HCT116 (cell line): ENCODE measurements around the gene DHRSX. TPM values are rescaled to one million over a fixed set of nuclear protein-coding genes. Genes with fewer than 3 reads are reported as not detected.

Experiments
- ATAC-seq: fragments of 200-7000 bp; cut with Tn5 transposase; 2 replicates; pipeline ENCODE4 v1.9.1; 2020; ENCODE audit warnings: mild to moderate bottlenecking, moderate library complexity
- BruUV-seq: library from RNA; stranded (reverse); fragments of 400-500 nt; replicated peaks from 2 replicates; lab custom pipeline; 2021; lab: Mats Ljungman, UMichigan
- CTCF ChIA-PET: fragments of 300-600 bp; sonication (Branson Sonifier 250); formaldehyde crosslinking; loops from one replicate; lab custom pipeline; 2021; ENCODE audit warnings: antibody characterized with exemption; lab: Charles Lee
- POLR2A ChIA-PET: fragments of 300-600, 350-600 bp; sonication (Branson Sonifier 250); formaldehyde crosslinking; loops from one replicate; lab custom pipeline; 2021; ENCODE audit warnings: antibody characterized with exemption; lab: Charles Lee
- RAD21 ChIA-PET, 2 experiments: fragments of 300-600 bp; sonication (Branson Sonifier 250); formaldehyde crosslinking; loops; one replicate each; lab custom pipeline; 2023; ENCODE audit warnings: low total read pairs in 2 of 2; ENCODE audit not compliant: uncharacterized antibody in 2 of 2, unreplicated experiment in 2 of 2, low non-redundant PET in 1 of 2; lab: Charles Lee
- DNase-seq: peaks from one replicate; pipeline ENCODE4 v3.0.0-alpha.2; 2010; ENCODE audit warnings: low read depth, low spot score
- H2AFZ ChIP-seq: fragments of 200-600 bp; shearing (Covaris generic), sonication (generic); 2 replicates; pipeline ENCODE4 v1.6.1; 2017; ENCODE audit warnings: low read depth, mixed run types, mixed read lengths, antibody characterized with exemption, low read length; ENCODE audit not compliant: poor library complexity, severe bottlenecking
- H3K27ac ChIP-seq: 2 replicates; pipeline ENCODE4 v1.5.1; 2012; ENCODE audit warnings: low read depth, low read length
- H3K27me3 ChIP-seq: fragments of 200-600 bp; sonication (generic); 2 replicates; pipeline ENCODE4 v1.6.1; 2016; ENCODE audit warnings: mixed run types, low read length, mixed read lengths; ENCODE audit not compliant: insufficient read depth
- H3K36me3 ChIP-seq, 2 experiments: fragments of 200-500 bp in 1 of 2; fragments of 200-600 bp in 1 of 2; sonication (Bioruptor generic) in 1 of 2; sonication (generic) in 1 of 2; 2 replicates each; pipeline versions ENCODE4 v1.5.1 to v1.6.1; 2014 to 2016; ENCODE audit warnings: low read length in 2 of 2, inconsistent platforms in 1 of 2, mixed read lengths in 1 of 2, mixed run types in 1 of 2; ENCODE audit not compliant: insufficient read depth in 2 of 2, control insufficient read depth in 1 of 2
- H3K4me1 ChIP-seq, 2 experiments: fragments of 200-600 bp in 1 of 2; sonication (generic) in 1 of 2; 2 replicates each; pipeline versions ENCODE4 v1.5.1 to v1.6.1; 2012 to 2017; ENCODE audit warnings: low read length in 2 of 2, inconsistent platforms in 1 of 2, mild to moderate bottlenecking in 1 of 2, mixed read lengths in 1 of 2, mixed run types in 1 of 2, moderate library complexity in 1 of 2; ENCODE audit not compliant: insufficient read depth in 2 of 2, control insufficient read depth in 1 of 2
- H3K4me2 ChIP-seq: fragments of 200-600 bp; sonication (generic); 2 replicates; pipeline ENCODE4 v1.6.1; 2017; ENCODE audit warnings: mixed run types, low read length, mixed read lengths
- H3K4me3 ChIP-seq, 2 experiments: fragments of 200-600 bp in 1 of 2; sonication (generic) in 1 of 2; replicated peaks in 1 of 2; 2 replicates each; pipeline ENCODE4 v1.5.1; 2011 to 2016; ENCODE audit warnings: low read length in 2 of 2, control low read depth in 1 of 2, low read depth in 1 of 2, mild to moderate bottlenecking in 1 of 2, mixed read lengths in 1 of 2, mixed run types in 1 of 2
- H3K79me2 ChIP-seq: fragments of 200-600 bp; sonication (generic); 2 replicates; pipeline ENCODE4 v1.6.1; 2017; ENCODE audit warnings: mild to moderate bottlenecking, mixed run types, low read length, moderate library complexity, mixed read lengths; ENCODE audit not compliant: insufficient read depth
- H3K9ac ChIP-seq: fragments of 200-600 bp; sonication (generic); 2 replicates; pipeline ENCODE4 v1.6.1; 2016; ENCODE audit warnings: low read length, mixed read lengths
- H3K9me2 ChIP-seq: fragments of 200-600 bp; sonication (generic), shearing (Covaris generic); 2 replicates; pipeline ENCODE4 v1.6.1; 2017; ENCODE audit warnings: mixed run types, mild to moderate bottlenecking, moderate library complexity; ENCODE audit not compliant: insufficient read depth
- H3K9me3 ChIP-seq, 2 experiments: fragments of 200-500 bp in 1 of 2; fragments of 200-600 bp in 1 of 2; sonication (Bioruptor generic) in 1 of 2; sonication (generic) in 1 of 2; 2 replicates each; pipeline ENCODE4 v1.6.1; 2014 to 2017; ENCODE audit warnings: low read length in 2 of 2, mixed read lengths in 2 of 2, inconsistent platforms in 1 of 2, low read depth in 1 of 2, mild to moderate bottlenecking in 1 of 2, mixed run types in 1 of 2, moderate library complexity in 1 of 2; ENCODE audit not compliant: control insufficient read depth in 1 of 2, insufficient read depth in 1 of 2
- H4K20me1 ChIP-seq: fragments of 200-600 bp; sonication (generic), shearing (Covaris generic); 2 replicates; pipeline ENCODE4 v1.6.1; 2017; ENCODE audit warnings: mixed run types, mild to moderate bottlenecking, moderate library complexity; ENCODE audit not compliant: insufficient read depth
- CBX3 ChIP-seq: IDR thresholded peaks from 2 replicates; pipeline ENCODE4 v1.6.1; 2012; ENCODE audit warnings: low read depth
- CEBPB ChIP-seq: IDR thresholded peaks from 2 replicates; pipeline ENCODE4 v1.6.1; 2012; ENCODE audit warnings: low read depth
- EGR1 ChIP-seq: IDR thresholded peaks from 2 replicates; pipeline ENCODE4 v1.6.1; 2012; ENCODE audit warnings: low read depth
- ELF1 ChIP-seq: IDR thresholded peaks from 2 replicates; pipeline ENCODE4 v1.6.1; 2012; ENCODE audit warnings: low read depth, borderline replicate concordance
- EZH2 ChIP-seq: fragments of 200-600 bp; sonication (generic); IDR thresholded peaks from 2 replicates; pipeline ENCODE4 v1.6.1; 2017; ENCODE audit warnings: antibody characterized with exemption, mixed run types
- EZH2phosphoT487 ChIP-seq: fragments of 200-600 bp; IDR thresholded peaks from 2 replicates; pipeline ENCODE4 v1.6.1; 2018; ENCODE audit warnings: antibody characterized with exemption, borderline replicate concordance
- FOSL1 ChIP-seq: IDR thresholded peaks from 2 replicates; pipeline ENCODE4 v1.6.1; 2012; ENCODE audit warnings: low read depth
- JUND ChIP-seq: IDR thresholded peaks from 2 replicates; pipeline ENCODE4 v1.6.1; 2012
- POLR2A ChIP-seq: IDR thresholded peaks from 2 replicates; pipeline ENCODE4 v1.7.0; 2011; ENCODE audit warnings: borderline replicate concordance; ENCODE audit not compliant: insufficient read depth, insufficient read length; ENCODE audit errors: extremely low read depth
- POLR2AphosphoS5 ChIP-seq: IDR thresholded peaks from 2 replicates; pipeline ENCODE4 v1.6.1; 2011; ENCODE audit warnings: mild to moderate bottlenecking, low read depth, low read length, moderate library complexity
- RAD21 ChIP-seq: IDR thresholded peaks from 2 replicates; pipeline ENCODE4 v1.6.1; 2012; ENCODE audit warnings: low read depth, mild to moderate bottlenecking
- SP1 ChIP-seq: IDR thresholded peaks from 2 replicates; pipeline ENCODE4 v1.6.1; 2012; ENCODE audit warnings: low read depth
- SRF ChIP-seq: IDR thresholded peaks from 2 replicates; pipeline ENCODE4 v1.6.1; 2012; ENCODE audit warnings: low read depth
- TCF7L2 ChIP-seq: IDR thresholded peaks from 2 replicates; pipeline ENCODE4 v1.7.0; 2011; ENCODE audit warnings: borderline replicate concordance, inconsistent platforms; ENCODE audit not compliant: insufficient read depth, insufficient read length; ENCODE audit errors: extremely low read depth
- YY1 ChIP-seq: IDR thresholded peaks from 2 replicates; pipeline ENCODE4 v1.6.1; 2011; ENCODE audit warnings: low read length, low read depth, moderate library complexity, mild to moderate bottlenecking; ENCODE audit not compliant: insufficient replicate concordance; ENCODE audit errors: extremely low read depth
- ZFX ChIP-seq: fragments of 450-650 bp; IDR thresholded peaks from 2 replicates; pipeline ENCODE4 v1.6.1; 2017
- ZNF274 ChIP-seq: fragments of 200-500 bp; sonication (Bioruptor generic); IDR thresholded peaks from 2 replicates; pipeline ENCODE4 v1.6.1; 2014; ENCODE audit warnings: mild to moderate bottlenecking, low read depth, low read length, inconsistent platforms
- intact Hi-C: fragments of 100-400 bp; cut with micrococcal nuclease; formaldehyde crosslinking; loops from 2 replicates; pipeline ENCODE4 v1.10.0; 2022
- total RNA-seq: library from RNA; stranded (reverse); gene quantifications from one replicate; pipeline ENCODE4 v1.2.1, GENCODE V29; 2021; ENCODE audit not compliant: unreplicated experiment
- TF ChIP-seq, protein P1 (sequence below): IDR thresholded peaks from 2 replicates; pipeline ENCODE4 v1.6.1; 2012; ENCODE audit warnings: low read depth
- TF ChIP-seq, protein P2 (sequence below): IDR thresholded peaks from 2 replicates; pipeline ENCODE4 v1.6.1; 2012

DHRSX gene
- total RNA-seq, 1 experiment from 2014 or later, result 11.9 TPM

DNA sequence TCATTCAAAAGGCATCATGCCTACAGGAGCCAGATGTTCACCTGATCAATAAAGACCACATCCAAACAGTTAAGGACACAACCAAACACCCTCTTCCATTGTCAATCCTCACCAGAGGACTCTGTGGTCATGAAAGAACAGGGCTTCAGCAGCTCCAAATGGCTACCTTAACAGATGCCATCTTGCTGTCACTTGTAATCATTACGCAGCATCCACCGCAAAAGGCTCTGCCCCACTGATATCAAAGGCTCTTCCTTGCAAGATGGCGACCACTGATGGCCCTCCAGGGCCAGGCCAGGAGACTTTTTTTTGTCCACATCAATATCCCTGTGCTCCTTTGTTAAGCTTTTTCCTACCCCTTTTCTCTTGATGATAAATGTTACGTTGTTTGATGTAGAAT, 157.4 kb downstream of the DHRSX start (continued):
- TF ChIP-seq, protein P1, sequence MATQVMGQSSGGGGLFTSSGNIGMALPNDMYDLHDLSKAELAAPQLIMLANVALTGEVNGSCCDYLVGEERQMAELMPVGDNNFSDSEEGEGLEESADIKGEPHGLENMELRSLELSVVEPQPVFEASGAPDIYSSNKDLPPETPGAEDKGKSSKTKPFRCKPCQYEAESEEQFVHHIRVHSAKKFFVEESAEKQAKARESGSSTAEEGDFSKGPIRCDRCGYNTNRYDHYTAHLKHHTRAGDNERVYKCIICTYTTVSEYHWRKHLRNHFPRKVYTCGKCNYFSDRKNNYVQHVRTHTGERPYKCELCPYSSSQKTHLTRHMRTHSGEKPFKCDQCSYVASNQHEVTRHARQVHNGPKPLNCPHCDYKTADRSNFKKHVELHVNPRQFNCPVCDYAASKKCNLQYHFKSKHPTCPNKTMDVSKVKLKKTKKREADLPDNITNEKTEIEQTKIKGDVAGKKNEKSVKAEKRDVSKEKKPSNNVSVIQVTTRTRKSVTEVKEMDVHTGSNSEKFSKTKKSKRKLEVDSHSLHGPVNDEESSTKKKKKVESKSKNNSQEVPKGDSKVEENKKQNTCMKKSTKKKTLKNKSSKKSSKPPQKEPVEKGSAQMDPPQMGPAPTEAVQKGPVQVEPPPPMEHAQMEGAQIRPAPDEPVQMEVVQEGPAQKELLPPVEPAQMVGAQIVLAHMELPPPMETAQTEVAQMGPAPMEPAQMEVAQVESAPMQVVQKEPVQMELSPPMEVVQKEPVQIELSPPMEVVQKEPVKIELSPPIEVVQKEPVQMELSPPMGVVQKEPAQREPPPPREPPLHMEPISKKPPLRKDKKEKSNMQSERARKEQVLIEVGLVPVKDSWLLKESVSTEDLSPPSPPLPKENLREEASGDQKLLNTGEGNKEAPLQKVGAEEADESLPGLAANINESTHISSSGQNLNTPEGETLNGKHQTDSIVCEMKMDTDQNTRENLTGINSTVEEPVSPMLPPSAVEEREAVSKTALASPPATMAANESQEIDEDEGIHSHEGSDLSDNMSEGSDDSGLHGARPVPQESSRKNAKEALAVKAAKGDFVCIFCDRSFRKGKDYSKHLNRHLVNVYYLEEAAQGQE, result no peak
- TF ChIP-seq POLR2AphosphoS5 (no peak), POLR2A (no peak), ZFX (no peak), FOSL1 (no peak), ELF1 (no peak), JUND (no peak), SRF (no peak), YY1 (no peak), CBX3 (no peak)

DNA sequence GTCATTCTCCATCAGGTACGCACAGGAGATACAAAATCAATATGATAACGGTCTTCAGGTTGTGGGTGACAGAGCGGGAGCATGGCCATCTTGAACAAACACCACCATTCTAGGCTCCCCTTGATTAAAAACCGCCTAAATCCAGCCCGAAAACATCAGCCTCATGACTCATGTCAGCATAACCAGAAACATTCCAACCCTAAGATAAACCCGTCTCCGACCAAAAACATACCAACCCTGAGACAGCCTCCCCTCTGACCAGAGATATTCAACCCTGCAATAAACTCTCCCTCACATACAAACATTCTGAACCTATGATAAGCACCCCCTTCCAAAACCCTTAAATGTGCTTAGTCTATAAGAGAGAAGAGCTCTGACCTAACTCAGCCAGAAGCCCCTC, 157.9 kb downstream of the DHRSX start:
- Histone ChIP-seq H3K4me1 (peaks cover 0 to 15% of the 10 kb centered on the region in 2 experiments; a peak in 2 of 4 replicates), H3K9ac (no peak overlapping the region), H3K27me3 (no peaks in the 10 kb centered on the region), H3K27ac (no peak overlapping the region), H3K79me2 (no peaks in the 10 kb centered on the region), H3K9me3 (no peaks in the 10 kb centered on the region), H4K20me1 (no peaks in the 10 kb centered on the region), H3K4me3 (no peak overlapping the region), H2AFZ (no peak overlapping the region), H3K36me3 (no peaks in the 10 kb centered on the region), H3K4me2 (0 out of 2 replicates have a peak overlapping the region, but pooled peaks have one; percentile 7), H3K9me2 (no peaks in the 10 kb centered on the region)
- ATAC-seq, result no peak
- intact Hi-C loops, result no loop called here
- BruUV-seq, result no TSS peak
- TF ChIP-seq CEBPB, result no peak
- no peak for TF ChIP-seq YY1
- no peak for TF ChIP-seq TCF7L2
- TF ChIP-seq ZNF274, result no peak
- no peak for TF ChIP-seq ZFX
- TF ChIP-seq, protein P1, result no peak
- TF ChIP-seq SP1, result no peak
- no peak for TF ChIP-seq SRF
- TF ChIP-seq EGR1, result no peak
- TF ChIP-seq, protein P2, sequence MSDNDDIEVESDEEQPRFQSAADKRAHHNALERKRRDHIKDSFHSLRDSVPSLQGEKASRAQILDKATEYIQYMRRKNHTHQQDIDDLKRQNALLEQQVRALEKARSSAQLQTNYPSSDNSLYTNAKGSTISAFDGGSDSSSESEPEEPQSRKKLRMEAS, result no peak
- no peak for TF ChIP-seq EZH2
- no peak for TF ChIP-seq RAD21
- TF ChIP-seq EZH2phosphoT487, result no peak
- TF ChIP-seq JUND, result no peak
- TF ChIP-seq CBX3, result no peak
- TF ChIP-seq FOSL1, result no peak
- DNase-seq, result no peak
- POLR2A ChIA-PET, result no interaction called here
- RAD21 ChIA-PET, result no interaction called here
- CTCF ChIA-PET, result no interaction called here
